NCI-H2171 (cell line): Measurements from ENCODE around the gene ZDHHC11B.
"Not testable (repeated sequence)": the region's sequence is repeated elsewhere in the genome, so short reads cannot be mapped to it uniquely, and the experiment has no call there.

Experiments
- DNase-seq: peaks from one replicate; lab custom pipeline; 2025; lab: John Stamatoyannopoulos, UW

ZDHHC11B gene

DNA sequence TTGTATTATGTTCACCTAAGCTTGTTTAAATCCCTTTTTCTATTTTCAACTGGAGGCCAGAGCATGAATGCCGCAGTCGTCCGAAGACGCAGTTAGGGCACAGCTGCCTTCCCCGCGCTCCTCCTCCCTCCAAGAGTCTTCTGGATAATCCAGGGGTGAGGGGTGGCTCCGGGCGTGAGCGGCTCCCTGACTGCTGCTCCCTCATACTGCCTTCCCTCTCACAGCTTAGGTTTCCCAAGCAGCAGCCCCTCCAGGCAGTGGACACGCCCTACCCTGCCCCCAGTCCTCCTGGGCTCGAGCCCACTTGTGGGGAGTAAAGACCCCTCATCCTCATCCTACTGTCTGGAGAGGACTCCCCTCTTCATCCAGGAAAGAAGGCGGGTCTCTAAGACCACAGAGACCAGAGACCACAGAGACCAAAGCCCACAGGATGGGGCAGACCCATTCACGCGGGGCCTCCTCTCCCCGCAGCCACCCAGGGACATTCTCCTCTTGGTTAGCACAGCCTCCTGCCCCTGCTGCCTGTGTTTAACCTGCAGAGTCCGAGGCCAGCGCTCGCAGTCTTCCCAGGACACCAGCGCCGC is 31.9 kb downstream of the ZDHHC11B start:
- DNase-seq, result not testable (repeated sequence)

DNA sequence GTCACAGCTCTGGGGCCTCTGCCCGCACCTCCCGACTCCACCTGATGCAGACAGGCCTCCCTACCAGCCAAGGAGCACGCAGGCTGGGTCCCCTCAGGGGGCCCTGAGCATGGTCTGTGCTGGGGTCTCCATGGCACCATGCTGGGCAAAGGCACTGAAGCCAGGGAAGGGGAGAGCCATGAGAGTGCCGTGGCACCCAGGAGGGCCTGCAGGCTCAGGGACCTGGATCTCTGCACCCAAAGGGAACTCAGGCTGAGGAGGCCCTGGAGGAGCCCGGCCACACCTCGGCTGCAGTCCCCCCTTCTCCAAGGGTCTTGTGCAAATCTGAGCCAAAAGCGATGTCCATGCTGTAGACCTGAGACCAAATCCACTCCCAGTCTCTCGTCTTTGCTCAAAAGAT is 32.5 kb downstream of the ZDHHC11B start:
- DNase-seq, result not testable (repeated sequence)

DNA sequence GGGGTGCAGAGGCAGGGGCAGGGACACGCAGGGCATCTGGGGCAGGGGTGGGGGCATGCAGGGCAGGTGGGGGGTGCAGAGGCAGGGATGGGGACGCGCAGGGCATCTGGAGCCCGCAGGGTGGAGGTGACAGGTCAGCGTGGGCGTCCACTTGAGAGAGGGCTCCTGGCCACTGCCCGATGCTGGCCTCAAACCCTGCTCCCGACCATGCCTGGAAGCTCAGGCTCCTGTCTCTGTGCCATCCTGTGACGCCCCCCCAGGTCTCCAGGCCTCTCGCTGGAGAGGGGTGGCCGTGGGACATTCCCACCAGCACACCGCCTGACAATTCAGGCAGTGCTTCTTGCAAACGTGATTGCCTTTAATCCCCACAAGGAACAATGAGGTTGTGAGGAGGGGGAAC is 33.0 kb downstream of the ZDHHC11B start:
- DNase-seq, result no peak

DNA sequence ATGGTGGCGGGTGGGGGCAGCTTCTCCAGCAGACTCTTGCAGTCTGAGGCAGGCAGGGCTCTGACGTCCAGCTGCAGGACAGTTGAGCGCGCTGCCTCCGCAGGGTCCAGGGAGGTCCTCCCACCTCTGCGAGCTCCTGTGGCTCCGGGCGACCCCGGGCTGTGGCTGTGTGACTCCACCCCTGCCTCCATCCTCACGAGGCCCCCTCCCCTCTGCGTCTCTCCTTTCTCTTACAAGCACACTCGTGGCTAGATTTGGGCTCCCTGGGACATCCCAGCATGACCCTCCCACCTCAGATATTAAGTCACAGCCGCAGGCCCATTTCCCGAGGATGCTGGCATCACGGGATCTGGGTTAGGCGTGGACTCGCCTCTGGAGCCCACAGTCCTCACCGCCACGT is 34.3 kb downstream of the ZDHHC11B start:
- not testable (repeated sequence) for DNase-seq

DNA sequence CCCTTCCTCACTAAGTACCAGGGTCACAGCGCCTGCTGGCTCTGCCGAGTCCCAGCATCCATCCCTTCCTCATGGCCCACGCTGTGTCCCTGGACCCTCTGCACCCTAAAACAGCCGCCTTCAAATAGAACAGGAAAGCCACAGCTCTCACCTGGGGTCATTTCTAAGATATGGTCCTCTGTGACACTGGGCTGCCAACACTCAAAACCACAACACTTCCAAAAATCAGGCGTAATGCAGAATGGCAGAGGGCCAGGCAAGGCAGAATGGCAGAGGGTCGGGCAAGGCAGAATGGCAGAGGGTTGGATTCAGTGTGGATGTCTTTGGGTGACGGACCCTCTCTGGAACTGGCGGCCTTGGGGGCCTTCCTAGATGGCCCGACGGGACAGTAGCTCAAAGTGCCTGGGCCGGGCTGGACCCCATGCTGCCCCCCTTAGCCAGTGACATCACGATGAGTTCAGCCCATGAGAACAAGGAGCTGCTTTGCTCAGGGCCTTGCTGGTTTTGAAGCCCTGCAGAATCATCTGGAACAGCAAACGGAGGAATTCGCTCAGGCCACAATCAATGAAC is 35.3 kb downstream of the ZDHHC11B start:
- DNase-seq, result no peak

DNA sequence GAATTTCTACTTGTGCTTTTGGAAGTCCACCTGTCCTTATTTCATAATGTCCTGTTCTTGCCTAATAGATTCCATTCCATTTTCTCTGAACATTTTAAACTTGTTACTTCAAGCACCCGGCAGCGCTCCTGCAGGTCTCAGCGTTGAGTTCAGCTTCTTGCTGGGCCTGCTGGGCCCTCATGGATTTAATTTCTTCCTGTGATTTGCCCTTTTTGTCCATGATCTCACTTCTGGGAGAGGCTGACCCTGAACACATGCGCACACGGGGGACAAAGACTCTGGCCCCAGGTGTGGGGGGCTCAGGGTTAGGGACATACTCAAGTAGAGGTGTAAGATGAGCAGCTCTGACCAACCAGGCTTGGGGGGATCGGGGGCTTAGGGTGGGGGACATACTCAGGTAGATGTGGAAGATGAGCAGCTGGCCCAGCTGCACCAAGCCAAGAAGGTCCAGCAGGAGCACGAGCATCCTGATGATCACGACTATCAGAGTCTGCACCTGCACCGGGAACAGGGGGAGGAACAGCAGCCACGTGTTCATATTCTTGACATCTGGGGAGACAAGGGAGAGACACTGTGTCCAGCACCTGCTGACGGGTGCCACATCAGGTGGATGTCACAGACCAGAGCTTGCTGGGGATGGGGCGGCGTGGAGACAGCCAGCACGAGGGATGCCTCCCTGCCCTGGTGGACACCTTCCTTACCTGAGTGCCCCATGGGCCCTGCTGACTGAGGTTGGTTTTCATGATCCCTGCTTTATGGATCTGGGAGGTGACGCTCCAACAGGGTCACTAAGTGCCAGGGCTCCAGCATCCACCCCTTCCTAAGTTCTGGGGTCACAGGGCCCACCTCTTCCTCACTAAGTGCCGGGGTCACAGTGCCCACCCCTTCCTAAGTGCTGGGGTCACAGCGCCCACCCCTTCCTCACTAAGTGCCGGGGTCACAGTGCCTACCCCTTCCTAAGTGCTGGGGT is 36.2 kb downstream of the ZDHHC11B start:
- not testable (repeated sequence) for DNase-seq

DNA sequence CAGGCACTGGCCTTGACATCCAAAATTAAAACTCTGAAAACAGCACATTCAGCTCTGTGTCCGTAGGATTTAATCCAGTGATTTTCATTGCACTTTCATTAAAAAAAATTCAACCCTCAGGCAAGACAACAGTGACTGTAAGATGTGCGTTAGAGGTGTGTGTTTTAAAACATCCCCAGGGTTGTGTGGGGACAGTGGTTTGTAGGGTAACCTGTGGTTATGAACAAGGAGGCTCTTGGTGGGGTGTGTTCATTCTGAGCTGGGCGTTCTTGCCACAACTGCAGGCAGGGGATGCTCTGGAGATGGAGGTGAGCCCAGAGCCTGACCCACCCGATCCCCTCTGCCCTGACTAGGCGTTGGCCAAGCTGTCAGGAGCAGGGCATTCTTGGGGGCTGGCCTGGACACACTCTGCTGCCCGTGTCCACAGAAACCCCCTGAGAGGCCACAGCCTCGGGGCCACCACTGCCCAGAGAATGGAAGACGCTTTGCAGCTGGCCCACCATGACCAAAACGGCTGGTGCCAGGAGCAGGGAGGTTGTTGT is 37.2 kb downstream of the ZDHHC11B start:
- not testable (repeated sequence) for DNase-seq

DNA sequence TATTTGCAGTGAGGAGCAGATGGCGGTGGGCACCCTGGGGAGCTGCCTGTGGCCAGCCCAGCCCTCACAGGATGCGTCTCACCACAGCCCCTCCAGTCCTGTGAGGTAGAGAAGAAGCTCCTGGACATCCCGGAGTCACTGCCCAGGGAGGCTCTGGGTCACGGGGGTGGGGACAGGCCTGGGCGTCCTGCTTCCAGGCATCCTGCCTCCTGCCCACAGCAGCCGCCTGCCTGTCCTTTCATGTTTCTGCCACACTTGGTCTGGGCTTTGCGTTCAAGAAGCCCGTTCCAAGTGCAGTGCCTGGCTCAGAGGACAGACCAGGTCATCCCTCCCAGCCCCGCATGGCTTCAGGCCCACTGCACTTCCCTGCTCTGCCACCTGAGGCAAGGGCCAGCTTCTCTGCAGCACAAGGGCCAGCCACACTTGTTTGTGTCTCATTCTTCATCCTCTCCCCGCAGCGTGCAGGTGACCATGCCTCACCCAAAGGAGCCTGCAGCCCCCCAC is 38.2 kb downstream of the ZDHHC11B start:
- DNase-seq, result no peak

DNA sequence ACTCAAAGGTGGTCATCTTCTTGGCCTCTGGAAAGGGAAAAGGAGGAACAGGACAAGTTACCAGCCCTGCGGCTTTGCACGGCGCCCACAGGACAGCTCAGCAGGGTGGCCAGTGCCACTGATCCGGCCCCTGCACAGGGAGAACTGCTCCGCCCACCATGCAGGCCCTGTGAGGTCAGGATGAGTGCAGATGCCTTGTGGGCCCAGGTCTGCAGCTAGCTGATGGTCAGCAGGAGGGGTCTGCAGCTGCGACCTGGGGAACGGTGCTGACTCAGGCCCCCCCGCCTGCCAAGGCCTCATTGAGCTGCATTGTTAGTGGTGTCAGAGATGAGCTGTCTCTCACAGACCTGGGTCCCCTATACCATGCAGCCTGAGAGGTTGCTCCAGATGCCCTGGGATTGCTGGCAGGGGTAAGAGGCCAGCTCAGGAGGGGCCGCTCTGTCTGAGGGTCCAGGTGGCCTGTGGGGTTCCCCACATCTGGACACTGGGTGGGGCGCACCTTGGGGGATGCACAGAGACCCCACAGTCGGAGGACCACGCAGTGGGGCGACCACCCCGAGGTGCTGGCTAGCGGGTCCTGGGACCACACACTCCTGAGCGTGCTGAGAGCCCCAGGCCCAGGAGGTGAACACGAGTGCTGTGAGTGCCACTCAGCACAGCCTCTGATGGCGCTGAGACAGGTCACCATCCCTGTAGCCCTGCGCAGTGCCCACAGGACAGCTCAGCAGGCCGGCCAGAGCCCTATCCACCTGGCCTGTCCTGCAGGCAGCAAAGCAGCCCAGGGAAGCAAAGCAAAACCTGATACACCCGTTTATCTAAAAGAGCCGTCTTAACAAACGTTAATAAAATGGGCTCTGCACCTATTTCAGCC is 39.0 kb downstream of the ZDHHC11B start:
- DNase-seq, result not testable (repeated sequence)

DNA sequence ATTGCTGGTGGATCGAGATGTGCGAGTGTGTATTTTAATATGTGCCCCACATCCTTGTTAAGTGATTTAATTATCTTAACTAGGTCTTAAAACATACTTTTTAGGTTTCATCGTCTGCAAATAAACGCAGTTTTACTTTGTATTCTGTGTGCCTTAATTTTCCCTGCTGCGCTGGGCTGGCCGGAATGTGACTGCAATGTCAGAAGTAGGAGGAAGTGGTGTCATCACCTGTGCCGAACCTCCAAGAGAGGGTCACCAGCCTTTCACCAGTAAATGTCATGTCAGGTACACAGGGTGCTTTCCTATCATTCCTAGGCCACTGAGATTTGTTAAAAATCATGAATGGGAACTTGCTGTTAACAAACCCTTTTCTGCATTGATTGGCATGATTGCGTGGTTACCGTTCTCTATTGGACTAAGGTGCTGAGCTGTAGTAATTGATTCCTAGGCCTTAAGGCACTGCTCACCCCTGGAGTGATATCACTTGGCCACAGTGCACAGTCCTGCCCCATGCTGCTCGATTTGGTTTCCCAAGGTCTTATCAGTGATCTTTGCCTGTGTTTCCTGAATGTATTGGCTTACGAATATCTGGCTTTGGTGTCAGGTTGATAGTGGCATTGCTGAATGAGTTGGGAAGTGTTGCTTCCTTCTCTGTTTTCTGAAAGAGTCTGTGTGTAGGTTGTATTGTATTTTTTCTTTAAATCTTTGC is 40.7 kb downstream of the ZDHHC11B start:
- DNase-seq, result not testable (repeated sequence)

DNA sequence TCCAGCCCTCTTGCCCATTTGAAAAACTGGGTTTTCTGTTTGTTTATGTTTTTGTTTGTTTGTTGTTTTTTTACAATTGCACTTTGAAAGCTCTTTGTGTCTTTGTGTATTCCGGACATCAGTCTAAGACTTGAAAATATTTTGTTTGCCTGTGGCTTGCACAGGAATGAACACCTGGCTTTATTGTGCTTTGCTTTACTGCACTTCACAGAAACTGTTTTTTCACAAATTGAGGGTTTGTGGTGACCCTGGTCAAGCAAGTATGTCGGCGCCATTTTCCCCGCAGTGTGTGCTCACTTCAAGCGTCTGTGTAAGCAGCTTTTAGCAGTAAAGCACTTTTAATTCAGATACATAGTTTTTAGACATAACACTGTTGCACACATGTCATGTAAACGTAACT is 42.3 kb downstream of the ZDHHC11B start:
- DNase-seq, result not testable (repeated sequence)

DNA sequence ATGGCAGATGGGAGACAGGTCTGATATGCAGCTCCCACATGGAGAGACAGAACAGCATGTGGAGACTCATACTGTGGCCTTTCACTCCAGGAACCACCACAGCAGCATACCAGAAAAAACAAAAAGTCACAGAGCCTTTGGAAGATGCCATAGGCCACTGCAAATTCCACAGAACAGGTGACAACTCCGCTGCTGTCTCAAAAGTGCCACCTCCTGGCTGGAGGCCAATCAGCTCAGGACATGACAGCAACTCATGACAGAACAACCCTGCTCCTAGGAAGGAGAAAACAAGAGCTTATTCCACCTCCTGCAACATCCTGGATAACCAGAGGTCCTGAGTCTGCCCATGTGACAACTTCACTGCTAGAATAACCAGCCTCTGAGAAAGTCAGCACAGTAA is 50.4 kb downstream of the ZDHHC11B start:
- not testable (repeated sequence) for DNase-seq

DNA sequence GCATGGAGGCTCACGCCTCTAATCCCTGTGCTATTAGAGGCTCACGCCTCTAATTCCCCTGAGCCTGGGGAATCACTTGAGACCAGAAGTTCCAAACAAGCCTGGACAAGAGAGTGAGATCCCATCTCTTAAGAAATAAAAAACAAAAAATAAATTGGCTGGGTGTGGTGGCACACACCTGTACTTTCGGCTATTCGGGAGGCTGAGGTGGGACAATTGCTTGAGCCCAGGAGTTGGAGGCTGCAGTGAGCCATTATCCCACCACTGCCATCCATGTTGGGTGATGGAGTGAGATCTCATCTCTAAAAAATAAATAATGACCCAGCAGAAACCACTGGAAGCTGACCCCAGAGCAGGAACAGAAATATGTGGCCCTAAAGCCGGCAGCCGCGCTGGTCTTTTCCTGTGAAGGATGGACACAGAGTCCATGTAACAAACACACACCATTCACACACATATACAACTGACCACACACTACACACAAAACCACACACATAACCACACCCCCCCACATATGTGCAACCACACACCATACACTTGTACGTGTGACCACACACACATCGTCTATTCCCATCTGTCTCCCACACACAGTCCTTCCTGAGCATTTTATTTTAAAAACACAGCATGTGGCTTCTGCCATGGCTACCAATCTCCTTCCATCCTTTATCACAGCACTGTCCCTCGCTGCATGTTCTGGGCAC is 51.6 kb downstream of the ZDHHC11B start:
- not testable (repeated sequence) for DNase-seq

DNA sequence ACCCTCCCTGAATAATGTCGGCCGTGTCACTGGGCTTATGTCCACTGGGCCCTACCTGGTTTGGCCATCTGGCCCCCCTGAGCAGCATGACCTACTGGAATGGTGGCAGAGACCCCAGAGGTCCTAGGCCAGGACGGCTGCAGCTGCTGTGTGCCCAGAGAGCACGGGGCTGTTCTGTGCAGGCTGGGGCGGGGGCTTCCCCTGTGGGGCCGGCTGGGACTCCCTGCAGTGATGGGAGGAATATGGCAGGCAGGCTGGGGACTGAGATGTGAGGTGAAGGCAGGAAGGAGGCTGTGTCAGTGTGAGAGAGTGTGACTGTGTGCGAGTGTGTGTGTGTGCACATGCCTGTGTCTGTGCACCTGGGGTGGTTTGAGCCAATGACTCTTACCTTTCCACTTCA is 55.3 kb downstream of the ZDHHC11B start:
- not testable (repeated sequence) for DNase-seq

DNA sequence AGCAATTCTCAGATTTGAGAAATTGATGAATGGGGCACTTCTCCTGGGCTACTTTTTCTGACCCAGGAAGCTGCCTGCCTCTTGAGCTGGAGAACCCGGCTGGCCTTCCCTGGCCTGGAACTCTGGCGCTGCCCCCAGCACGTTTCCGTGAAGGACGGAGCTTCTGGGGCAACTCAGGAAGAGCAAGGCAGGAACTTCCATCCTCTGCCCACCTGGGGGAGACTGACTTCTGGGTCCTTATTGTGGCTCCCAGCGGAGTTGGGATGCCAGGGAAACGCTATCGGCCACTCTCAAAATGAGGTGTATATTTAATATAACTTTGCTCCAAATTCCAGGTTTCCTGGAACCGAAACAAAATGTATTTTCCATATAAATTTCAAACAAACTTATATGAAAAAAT is 57.4 kb downstream of the ZDHHC11B start:
- DNase-seq, result not testable (repeated sequence)

DNA sequence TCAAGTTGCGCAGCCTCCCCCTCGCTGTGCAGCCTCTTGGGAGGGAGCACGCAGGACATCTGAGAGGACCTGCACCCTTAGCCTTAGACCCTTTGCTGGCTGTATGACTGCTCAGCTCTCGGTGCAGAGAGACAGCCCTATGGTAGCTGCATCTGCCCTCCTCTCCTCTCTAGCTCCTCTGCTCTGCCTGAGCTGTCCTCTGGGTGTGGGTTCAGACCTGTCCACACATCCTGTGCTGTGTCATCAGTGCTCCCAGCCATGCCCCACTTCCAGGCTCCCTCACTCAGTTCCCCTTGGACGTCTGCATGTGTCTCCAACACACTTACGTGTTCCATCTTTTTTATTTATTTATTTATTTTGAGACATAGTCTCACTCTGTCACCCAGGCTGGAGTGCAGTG is 60.7 kb downstream of the ZDHHC11B start:
- DNase-seq, result not testable (repeated sequence)

DNA sequence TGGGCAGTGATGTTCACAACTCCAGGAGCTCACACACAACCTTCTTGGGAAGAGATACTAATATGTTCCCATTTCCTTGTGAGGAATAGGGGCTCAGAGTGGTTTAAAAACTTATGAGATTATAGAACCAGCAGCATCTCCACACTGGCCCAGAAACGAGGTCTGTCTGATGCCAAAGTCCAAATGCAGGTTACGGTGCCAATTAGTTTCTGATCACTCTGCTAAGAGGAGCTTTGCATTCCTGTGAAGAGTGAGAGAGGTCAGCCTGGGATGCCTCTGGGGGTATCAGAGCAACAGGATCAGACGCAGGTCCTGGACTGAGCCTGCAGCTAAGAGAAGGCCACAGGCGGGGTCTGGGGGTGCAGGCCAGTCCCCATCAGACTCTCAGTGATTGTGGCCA is 61.2 kb downstream of the ZDHHC11B start:
- DNase-seq, result not testable (repeated sequence)

DNA sequence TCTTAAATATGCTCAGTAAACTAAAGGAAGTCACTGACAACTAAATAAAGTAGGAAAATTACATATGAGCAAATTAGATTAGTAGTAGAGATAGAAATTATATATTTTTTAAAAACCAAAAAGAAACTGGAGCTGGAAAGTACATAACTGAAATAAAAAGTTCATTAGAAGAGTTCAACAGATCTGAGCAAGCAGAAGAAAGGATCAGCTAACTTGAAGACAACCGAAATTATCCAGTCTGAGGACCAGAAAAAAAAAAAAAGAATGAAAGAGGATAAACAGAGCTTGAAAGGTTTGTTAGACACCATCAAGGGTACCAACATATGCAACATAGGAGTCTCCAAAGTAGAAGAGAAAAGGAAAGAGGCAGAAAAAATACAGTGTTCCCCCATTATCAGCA is 65.2 kb downstream of the ZDHHC11B start:
- not testable (repeated sequence) for DNase-seq

DNA sequence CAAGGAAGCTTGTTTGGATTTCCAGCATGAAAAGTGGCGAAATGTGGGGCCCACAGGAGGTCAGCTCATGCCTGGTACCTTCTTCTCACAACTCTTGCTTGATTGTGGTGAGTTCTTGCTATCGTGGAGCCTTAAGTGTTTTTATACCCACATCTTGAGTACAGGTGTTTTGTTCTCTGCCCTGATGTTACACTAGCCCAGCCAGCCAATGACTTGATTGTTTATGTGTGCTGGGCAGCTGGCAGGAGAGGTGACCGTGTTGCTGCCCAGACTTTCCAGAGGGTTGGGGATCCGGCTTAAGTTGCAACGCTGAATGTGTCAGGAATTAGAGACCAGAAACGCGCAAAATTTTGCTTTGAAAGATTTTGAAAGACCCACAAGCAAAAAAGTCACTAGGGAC is 67.4 kb downstream of the ZDHHC11B start:
- no peak for DNase-seq

DNA sequence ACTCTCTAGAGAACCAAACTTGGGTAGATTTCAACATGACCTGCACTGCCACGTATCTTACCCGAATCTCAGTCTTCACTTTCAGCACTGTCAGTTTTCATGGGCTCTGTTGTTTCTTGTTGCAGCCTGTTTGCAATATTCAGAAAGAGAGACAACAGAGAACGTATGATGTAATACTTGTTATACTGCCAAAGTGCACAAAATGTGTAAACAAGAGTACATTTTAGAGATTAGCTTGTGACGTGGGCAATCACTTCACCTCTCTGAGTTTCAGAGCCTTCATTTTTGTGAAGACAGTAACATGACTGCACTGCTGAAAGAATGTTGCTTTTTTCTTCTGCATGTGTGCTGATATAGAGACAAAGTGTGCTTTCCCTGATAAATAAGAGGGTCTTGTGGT is 67.8 kb downstream of the ZDHHC11B start:
- DNase-seq, result not testable (repeated sequence)
